Activated CD4-positive, alpha-beta memory T cell treated with anti-CD3 and anti-CD28 coated beads for 36 hours (primary cell): ENCODE results near the gene PPP1R14C. TPM values are rescaled to one million over a fixed set of nuclear protein-coding genes. Genes with fewer than 3 reads are reported as not detected.

ENCODE experiments used
- CTCF ChIA-PET: fragments of 350-600 bp; sonication (Branson Sonifier 250); formaldehyde crosslinking; loops from one replicate; lab custom pipeline; 2021; ENCODE audit warnings: antibody characterized with exemption, inconsistent platforms; lab: Charles Lee
- POLR2A ChIA-PET: fragments of 350-600 bp; sonication (Branson Sonifier 250); formaldehyde crosslinking; loops from one replicate; lab custom pipeline; 2021; ENCODE audit warnings: antibody characterized with exemption; lab: Charles Lee
- DNase-seq: peaks from one replicate; pipeline ENCODE4 v3.0.0-alpha.2; 2020
- H3K27ac Mint-ChIP-seq: one replicate; pipeline ENCODE4 v1.8.0; 2021; ENCODE audit warnings: mixed read lengths
- H3K27me3 Mint-ChIP-seq: one replicate; pipeline ENCODE4 v1.8.0; 2021; ENCODE audit warnings: mixed read lengths
- H3K36me3 Mint-ChIP-seq: one replicate; pipeline ENCODE4 v1.8.0; 2021; ENCODE audit warnings: mixed read lengths
- H3K4me1 Mint-ChIP-seq: one replicate; pipeline ENCODE4 v1.8.0; 2021; ENCODE audit warnings: low read depth, mixed read lengths
- H3K4me3 Mint-ChIP-seq: one replicate; pipeline ENCODE4 v1.8.0; 2021; ENCODE audit warnings: mild to moderate bottlenecking, mixed read lengths
- H3K9me3 Mint-ChIP-seq: one replicate; pipeline ENCODE4 v1.8.0; 2021; ENCODE audit warnings: mixed read lengths
- intact Hi-C: fragments of 100-400 bp; cut with micrococcal nuclease; formaldehyde crosslinking; loops from one replicate; pipeline ENCODE4 v1.15.1; 2023
- total RNA-seq, 2 experiments: library from RNA; stranded (reverse); gene quantifications; one replicate each; pipeline ENCODE4 v1.2.3, GENCODE V29; 2021

The PPP1R14C gene, protein sequence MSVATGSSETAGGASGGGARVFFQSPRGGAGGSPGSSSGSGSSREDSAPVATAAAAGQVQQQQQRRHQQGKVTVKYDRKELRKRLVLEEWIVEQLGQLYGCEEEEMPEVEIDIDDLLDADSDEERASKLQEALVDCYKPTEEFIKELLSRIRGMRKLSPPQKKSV
- total RNA-seq: under 1 TPM; 0.21 to 0.36 TPM

DNA sequence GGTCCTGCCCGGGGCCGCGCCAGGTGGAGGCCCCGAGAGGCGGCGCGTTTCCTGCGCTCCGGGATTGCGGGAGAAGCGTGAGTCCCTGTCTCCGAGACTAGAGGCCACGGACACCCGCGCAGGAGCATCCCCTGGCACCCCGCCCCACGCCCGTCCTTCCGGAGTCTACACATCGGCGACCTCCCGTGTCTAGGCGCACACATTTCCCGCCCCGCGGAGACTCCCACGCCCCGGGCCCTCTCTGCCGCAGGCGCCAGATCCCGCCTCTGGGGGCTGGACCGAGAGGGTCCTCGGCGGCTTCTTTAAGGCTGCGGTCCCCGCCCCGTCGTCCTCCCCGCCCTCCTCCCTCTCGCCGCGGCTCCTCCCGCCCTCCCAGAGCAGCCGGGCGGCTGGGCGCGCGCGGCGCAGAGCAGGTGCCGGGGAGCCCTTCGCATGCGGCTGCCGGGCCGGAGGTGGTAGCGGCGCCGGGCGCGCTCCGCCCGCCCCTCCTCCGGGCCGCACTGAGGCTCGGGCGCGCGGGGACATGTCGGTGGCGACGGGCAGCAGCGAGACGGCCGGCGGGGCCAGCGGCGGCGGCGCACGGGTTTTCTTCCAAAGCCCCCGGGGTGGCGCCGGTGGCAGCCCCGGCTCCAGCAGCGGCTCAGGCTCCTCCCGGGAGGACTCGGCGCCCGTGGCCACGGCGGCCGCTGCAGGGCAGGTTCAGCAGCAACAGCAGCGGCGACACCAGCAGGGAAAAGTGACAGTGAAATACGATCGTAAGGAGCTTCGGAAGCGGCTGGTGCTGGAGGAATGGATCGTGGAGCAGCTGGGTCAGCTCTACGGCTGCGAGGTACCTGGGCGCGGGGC lies at the start of gene PPP1R14C:
Gene PPP1R14C (plus strand): TSS at position 375 of the 846 bp plus-strand sequence. CDS start 149 bp downstream, at position 524.
- POLR2A ChIA-PET: no interaction called here
- no peaks in the 10 kb centered on the region for H3K36me3 Mint-ChIP-seq
- peaks cover 72% of the 10 kb centered on the region for H3K27me3 Mint-ChIP-seq
- DNase-seq: peak; percentile 29
- peaks cover 18% of the 10 kb centered on the region for H3K4me1 Mint-ChIP-seq
- no peak within 1 kb of the TSS for H3K27ac Mint-ChIP-seq
- H3K9me3 Mint-ChIP-seq: peaks cover 1% of the 10 kb centered on the region
- CTCF ChIA-PET: interaction anchor here (1.2 to 2.6 kb wide), 3 partner anchors 62 to 723 kb away, joined by 3 to 8 read pairs (median 5); partner anchors contain the start of gene MTHFD1L
- peak within 1 kb of the TSS; percentile 45 for H3K4me3 Mint-ChIP-seq
- intact Hi-C loops: loop anchor here (10.0 kb wide), 1 partner anchor 162 kb away; no protein-coding TSS in a partner anchor

DNA sequence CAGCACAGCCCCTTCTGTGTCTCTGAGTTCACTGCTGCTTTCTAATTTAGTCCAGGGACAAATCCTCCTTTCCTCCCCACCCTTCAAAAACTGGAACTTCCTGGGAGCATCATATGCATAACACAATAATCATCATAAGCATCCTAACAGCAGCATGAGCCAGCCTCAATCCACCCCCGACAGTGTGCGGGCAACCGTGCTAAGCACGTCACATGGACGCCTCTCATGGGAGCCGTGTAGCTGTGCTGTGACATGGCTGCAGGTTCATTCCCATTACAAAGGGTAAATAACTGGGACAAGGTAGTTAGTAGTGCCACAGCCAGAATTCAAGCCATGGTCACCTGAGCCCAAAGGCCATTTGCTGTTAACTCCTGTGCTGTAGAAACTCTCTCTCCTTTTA lies 49.4 kb upstream of the PPP1R14C start:
- no peak overlapping the region for H3K27ac Mint-ChIP-seq
- no peak overlapping the region for H3K4me3 Mint-ChIP-seq
- no peak for DNase-seq
- H3K4me1 Mint-ChIP-seq: no peaks in the 10 kb centered on the region
- no peaks in the 10 kb centered on the region for H3K36me3 Mint-ChIP-seq
- H3K27me3 Mint-ChIP-seq: peaks cover 4% of the 10 kb centered on the region
- ChIA-PET POLR2A (no interaction called here), CTCF (no interaction called here)
- intact Hi-C loops: no loop called here
- no peaks in the 10 kb centered on the region for H3K9me3 Mint-ChIP-seq

DNA sequence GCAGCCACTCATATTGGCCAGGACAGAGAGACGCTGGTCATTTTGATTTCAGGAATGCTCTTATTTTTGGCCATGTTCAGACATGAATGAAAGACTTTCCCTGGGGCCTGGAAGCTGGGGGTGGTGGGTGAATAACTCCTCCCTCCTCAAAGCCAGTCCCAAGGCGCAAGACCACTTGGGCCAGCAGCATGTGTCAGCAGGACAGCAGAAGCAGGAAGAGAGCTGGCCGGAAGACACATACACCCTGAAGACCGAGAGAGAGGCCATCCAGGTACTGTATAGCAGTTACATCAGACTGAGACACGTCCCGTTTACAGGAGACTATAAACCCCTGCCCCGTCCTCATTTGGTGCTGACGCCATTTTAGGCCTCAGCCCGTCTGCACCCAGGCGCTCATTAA lies 44.7 kb upstream of the PPP1R14C start:
- CTCF ChIA-PET: interaction anchor here (0.8 kb wide), 1 partner anchor 17 kb away, joined by 5 read pairs; no protein-coding TSS in a partner anchor
- Mint-ChIP-seq H3K27ac (no peak overlapping the region), H3K4me3 (no peak overlapping the region), H3K9me3 (no peaks in the 10 kb centered on the region), H3K4me1 (no peaks in the 10 kb centered on the region), H3K36me3 (no peaks in the 10 kb centered on the region), H3K27me3 (peaks cover 6% of the 10 kb centered on the region)
- POLR2A ChIA-PET: no interaction called here
- no peak for DNase-seq
- intact Hi-C loops: no loop called here

DNA sequence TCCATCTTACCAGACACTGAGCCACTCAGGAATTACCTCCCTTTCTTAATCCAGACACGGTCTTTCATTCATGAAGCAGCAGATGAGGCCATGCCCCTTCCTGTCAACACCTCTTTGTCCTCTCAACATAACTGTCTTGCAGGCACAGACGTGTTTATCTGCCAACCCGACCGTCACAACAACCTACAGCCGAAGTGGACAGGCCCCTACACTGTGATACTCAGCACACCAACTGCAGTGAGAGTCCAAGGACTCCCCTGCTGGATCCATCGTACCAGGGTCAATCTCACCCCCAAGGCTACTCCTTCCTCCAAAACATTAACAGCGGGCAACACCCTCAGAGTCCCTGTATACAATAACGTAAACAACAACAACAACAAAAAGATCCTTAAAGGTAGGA lies 43.3 kb upstream of the PPP1R14C start:
- peaks cover 6% of the 10 kb centered on the region for H3K27me3 Mint-ChIP-seq
- H3K4me3 Mint-ChIP-seq: no peak overlapping the region
- CTCF ChIA-PET: no interaction called here
- H3K9me3 Mint-ChIP-seq: no peaks in the 10 kb centered on the region
- no peaks in the 10 kb centered on the region for H3K36me3 Mint-ChIP-seq
- DNase-seq: no peak
- intact Hi-C loops: no loop called here
- POLR2A ChIA-PET: no interaction called here
- no peaks in the 10 kb centered on the region for H3K4me1 Mint-ChIP-seq
- no peak overlapping the region for H3K27ac Mint-ChIP-seq

DNA sequence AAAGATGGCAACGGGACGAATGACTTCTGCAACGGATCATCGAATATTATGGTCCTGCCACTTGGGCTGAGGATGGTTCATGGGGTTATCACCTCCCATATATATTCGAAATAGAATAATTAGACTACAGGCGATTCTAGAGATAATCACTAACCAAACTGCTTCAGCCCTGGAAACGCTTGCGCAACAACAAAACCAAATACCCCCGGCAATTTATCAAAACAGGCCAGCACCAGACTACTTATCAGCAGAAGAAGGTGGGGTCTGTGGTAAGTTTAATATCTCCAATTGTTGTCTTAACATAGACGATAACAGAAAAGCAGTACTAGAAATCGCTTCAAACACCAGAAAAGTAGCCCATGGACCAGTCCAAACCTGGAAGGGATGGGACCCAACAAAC lies 42.9 kb upstream of the PPP1R14C start:
- H3K9me3 Mint-ChIP-seq: no peaks in the 10 kb centered on the region
- ChIA-PET CTCF (no interaction called here), POLR2A (no interaction called here)
- H3K27ac Mint-ChIP-seq: no peak overlapping the region
- DNase-seq: no peak
- intact Hi-C loops: no loop called here
- peaks cover 6% of the 10 kb centered on the region for H3K27me3 Mint-ChIP-seq
- H3K4me1 Mint-ChIP-seq: no peaks in the 10 kb centered on the region
- H3K4me3 Mint-ChIP-seq: no peak overlapping the region
- H3K36me3 Mint-ChIP-seq: no peaks in the 10 kb centered on the region

DNA sequence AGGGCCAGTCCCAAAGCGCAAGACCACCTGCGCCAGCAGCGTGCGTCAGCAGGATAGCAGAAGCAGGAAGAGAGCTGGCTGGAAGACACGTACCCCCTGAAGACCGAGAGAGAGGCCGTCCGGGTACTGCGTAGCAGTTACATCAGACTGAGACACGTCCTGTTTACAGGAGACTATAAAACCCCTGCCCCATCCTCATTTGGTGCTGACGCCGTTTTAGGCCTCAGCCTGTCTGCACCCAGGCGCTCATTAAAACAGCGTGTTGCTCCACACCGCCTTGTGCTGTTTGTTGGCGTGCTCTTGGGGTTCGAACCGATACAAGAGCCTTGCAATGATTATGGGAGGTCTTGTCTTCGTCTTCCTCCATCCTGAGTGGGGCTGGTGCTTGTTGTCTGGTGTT lies 42.1 kb upstream of the PPP1R14C start:
- H3K36me3 Mint-ChIP-seq: no peaks in the 10 kb centered on the region
- ChIA-PET POLR2A (no interaction called here), CTCF (no interaction called here)
- intact Hi-C loops: no loop called here
- H3K9me3 Mint-ChIP-seq: no peaks in the 10 kb centered on the region
- H3K4me3 Mint-ChIP-seq: no peak overlapping the region
- no peak for DNase-seq
- no peak overlapping the region for H3K27ac Mint-ChIP-seq
- H3K4me1 Mint-ChIP-seq: no peaks in the 10 kb centered on the region
- peaks cover 2% of the 10 kb centered on the region for H3K27me3 Mint-ChIP-seq

DNA sequence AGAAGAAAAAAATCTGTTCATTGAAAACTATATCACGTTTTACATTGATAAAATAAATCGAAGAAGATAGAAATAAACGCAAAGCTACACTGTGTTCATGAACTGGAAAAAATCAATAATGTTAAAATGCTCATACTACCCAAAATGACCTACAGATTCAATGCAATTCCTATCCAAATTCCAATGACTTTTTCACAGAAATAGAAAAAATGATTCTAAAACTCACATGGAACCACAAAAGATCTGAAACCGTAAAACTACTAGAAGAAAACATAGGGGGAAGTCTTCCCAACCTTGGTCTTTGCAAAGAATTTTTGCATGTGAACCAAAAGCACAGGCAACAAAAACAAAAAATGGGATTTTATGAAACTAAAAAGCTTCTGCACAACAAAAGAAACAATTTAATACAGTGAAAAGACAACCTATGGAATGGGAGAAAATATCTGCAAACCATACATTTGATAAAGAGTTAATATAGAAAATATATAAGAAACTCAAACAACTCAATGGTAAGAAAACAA lies 40.0 kb upstream of the PPP1R14C start:
- CTCF ChIA-PET: no interaction called here
- no peaks in the 10 kb centered on the region for H3K9me3 Mint-ChIP-seq
- H3K4me1 Mint-ChIP-seq: no peaks in the 10 kb centered on the region
- DNase-seq: no peak
- no peak overlapping the region for H3K27ac Mint-ChIP-seq
- intact Hi-C loops: no loop called here
- no peaks in the 10 kb centered on the region for H3K36me3 Mint-ChIP-seq
- POLR2A ChIA-PET: no interaction called here
- H3K4me3 Mint-ChIP-seq: no peak overlapping the region
- H3K27me3 Mint-ChIP-seq: peaks cover 2% of the 10 kb centered on the region

DNA sequence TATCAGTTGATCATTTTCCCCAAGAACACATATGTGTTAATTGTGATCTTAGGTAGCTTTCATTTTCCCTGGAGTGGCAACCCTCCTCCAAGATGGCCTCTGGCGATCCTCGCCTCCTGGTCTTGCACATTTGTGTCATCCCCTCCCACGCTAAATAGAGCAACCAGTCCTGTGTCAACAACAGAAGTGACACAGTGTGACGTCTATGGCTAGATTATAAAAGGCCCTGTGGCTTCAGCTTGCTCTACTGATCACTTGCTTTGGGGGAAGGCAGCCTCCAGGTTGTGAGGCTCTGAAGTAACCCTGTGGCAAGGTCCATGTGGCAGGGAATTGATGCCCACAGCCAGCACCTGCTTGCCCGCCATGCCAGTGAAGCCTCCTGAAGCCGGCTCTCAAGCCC lies 30.6 kb upstream of the PPP1R14C start:
- Mint-ChIP-seq H3K27me3 (no peaks in the 10 kb centered on the region), H3K36me3 (no peaks in the 10 kb centered on the region), H3K27ac (no peak overlapping the region), H3K4me3 (no peak overlapping the region), H3K4me1 (no peaks in the 10 kb centered on the region), H3K9me3 (no peaks in the 10 kb centered on the region)
- intact Hi-C loops: no loop called here
- ChIA-PET CTCF (interaction anchor here (0.6 kb wide), 1 partner anchor 8 kb away, joined by 5 read pairs; no protein-coding TSS in a partner anchor), POLR2A (no interaction called here)
- no peak for DNase-seq

DNA sequence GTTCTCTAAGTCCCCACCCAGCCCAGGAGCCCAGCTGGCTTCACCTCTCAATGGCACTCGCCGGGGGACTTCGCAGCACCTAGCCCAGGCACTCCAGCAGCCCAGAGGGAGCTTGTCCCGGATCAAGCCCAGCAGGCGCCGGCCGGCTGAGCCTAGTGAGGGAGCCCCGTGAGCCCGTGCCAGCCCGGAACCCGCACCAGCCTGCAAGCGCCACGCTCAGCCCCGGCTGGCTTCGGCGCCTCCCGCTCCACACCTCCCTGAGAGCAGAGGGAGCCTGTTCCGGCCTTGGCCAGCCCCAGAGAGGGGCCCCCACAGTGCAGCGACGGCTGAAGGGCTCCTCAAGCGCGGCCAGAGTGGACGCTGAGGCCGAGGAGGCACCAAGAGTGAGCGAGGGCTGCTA lies 27.1 kb upstream of the PPP1R14C start:
- ChIA-PET POLR2A (no interaction called here), CTCF (interaction anchor here (0.6 kb wide), 1 partner anchor 45 kb away, joined by 5 read pairs; no protein-coding TSS in a partner anchor)
- Mint-ChIP-seq H3K9me3 (no peaks in the 10 kb centered on the region), H3K4me1 (peaks cover 7% of the 10 kb centered on the region), H3K36me3 (no peaks in the 10 kb centered on the region), H3K4me3 (no peak overlapping the region), H3K27ac (no peak overlapping the region), H3K27me3 (no peaks in the 10 kb centered on the region)
- no peak for DNase-seq
- intact Hi-C loops: no loop called here

DNA sequence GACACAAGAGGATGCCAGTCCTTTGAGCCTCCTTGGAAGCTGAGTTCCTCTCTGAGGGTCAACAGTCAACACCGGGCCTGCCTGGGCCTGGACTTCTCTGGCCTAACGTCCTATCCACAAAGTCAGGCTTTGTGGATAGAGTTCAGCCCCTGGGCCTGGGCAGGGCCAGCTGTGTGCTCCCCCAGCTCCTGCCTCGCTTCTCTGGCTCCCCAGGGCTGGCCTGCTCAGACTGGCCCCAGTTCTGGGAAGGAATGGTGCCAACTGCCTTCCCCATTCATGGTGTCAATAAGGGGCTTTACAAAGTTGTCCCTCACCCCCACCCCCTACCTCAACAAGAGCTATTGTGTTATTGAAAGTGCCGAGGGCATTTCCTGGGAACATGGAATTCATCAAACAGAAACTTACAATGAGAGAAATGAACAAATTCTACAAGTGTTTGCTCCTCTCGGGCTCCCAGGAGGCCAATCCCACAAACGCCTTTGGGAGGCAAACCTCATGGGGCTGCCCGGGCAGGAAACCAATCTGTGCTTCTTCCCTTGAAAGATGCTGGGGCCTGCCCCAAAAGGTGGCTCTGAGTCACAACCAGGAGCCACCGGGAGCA lies 26.5 kb upstream of the PPP1R14C start:
- intact Hi-C loops: no loop called here
- H3K36me3 Mint-ChIP-seq: no peaks in the 10 kb centered on the region
- peaks cover 7% of the 10 kb centered on the region for H3K4me1 Mint-ChIP-seq
- H3K9me3 Mint-ChIP-seq: no peaks in the 10 kb centered on the region
- no peaks in the 10 kb centered on the region for H3K27me3 Mint-ChIP-seq
- DNase-seq: no peak
- POLR2A ChIA-PET: no interaction called here
- CTCF ChIA-PET: interaction anchor here (0.6 kb wide), 1 partner anchor 45 kb away, joined by 5 read pairs; no protein-coding TSS in a partner anchor
- H3K4me3 Mint-ChIP-seq: no peak overlapping the region
- no peak overlapping the region for H3K27ac Mint-ChIP-seq

DNA sequence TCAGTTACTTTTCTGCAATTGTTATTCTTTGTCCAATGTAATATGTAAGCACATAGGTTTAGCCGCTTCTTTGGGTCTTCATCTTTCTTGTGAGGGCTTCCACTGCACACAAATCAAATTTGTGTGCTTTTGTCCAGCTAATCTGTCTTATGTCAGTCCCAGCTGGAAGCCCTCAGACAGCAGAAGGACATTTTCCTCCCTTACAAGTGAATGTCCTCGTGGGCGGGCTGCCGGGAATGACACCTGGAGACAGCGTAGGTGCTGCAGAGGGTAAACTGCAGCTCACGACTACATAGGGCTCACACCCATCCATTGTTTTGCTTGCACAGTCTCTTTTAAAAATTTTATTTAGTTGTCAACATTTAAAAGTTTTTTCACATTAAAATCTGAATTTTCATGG lies 24.6 kb upstream of the PPP1R14C start:
- H3K36me3 Mint-ChIP-seq: no peaks in the 10 kb centered on the region
- H3K27me3 Mint-ChIP-seq: no peaks in the 10 kb centered on the region
- ChIA-PET POLR2A (no interaction called here), CTCF (no interaction called here)
- H3K4me3 Mint-ChIP-seq: no peak overlapping the region
- DNase-seq: no peak
- no peak overlapping the region for H3K27ac Mint-ChIP-seq
- intact Hi-C loops: no loop called here
- H3K4me1 Mint-ChIP-seq: peaks cover 7% of the 10 kb centered on the region
- H3K9me3 Mint-ChIP-seq: no peaks in the 10 kb centered on the region

DNA sequence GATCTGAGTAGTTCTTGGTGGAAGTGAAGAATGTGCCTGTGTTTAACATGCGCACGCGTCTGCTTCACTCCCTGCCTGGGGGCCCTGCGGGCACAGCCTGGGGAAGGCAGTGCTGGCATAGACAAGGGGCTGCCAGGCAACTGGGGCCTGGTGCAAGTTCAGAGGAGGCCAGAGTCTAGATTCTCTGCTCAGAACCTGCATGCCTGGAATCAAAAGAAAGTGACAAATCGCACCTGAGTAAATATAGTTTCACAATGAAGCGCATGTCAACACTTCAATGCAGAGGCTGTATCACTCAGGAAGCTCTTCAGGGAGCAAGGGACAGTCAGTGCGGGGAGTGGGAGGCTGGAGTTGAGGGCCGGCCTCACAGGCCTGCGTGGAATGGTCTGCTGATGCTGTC lies 24.2 kb upstream of the PPP1R14C start:
- Mint-ChIP-seq H3K27me3 (peaks cover 2% of the 10 kb centered on the region), H3K4me3 (no peak overlapping the region), H3K9me3 (no peaks in the 10 kb centered on the region), H3K36me3 (no peaks in the 10 kb centered on the region), H3K27ac (no peak overlapping the region), H3K4me1 (peaks cover 7% of the 10 kb centered on the region)
- no peak for DNase-seq
- intact Hi-C loops: no loop called here
- ChIA-PET POLR2A (no interaction called here), CTCF (interaction anchor here (1.0 kb wide), 1 partner anchor 32 kb away, joined by 3 read pairs; no protein-coding TSS in a partner anchor)
